Measurements from ENCODE around the gene PIEZO2. TPM values are rescaled to one million over a fixed set of nuclear protein-coding genes. Genes with fewer than 3 reads are reported as not detected.

Gene PIEZO2
- total RNA-seq, 1 experiment from 2014 or later: 10.7 TPM

DNA sequence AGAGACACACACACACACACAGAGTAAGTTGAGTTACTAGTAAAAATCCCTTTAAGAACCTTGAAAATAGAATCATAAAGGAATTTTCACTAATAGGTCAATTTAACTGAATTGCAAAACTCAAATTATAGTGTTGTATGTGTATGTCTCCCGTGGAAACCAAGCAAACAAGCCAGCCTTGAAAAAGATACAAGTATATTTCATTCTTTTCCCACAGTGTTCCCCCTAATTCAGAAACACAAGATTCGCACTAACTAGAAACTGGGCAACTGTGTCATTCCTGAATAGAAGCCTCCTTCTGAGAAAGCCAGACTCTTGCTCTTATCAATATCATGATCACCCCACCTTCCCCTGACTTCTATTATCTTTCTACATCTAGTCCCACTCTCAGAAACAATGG is 229.5 kb downstream of the PIEZO2 start (continued):
- TF ChIP-seq HMGXB4 (CRISPR knock-in tag; IDR thresholded peaks at IDR 0.05) (no peak), NR3C1 (CRISPR knock-in tag; conservative IDR thresholded peaks at IDR 0.05; ENCODE audit: low read depth) (no peak)

DNA sequence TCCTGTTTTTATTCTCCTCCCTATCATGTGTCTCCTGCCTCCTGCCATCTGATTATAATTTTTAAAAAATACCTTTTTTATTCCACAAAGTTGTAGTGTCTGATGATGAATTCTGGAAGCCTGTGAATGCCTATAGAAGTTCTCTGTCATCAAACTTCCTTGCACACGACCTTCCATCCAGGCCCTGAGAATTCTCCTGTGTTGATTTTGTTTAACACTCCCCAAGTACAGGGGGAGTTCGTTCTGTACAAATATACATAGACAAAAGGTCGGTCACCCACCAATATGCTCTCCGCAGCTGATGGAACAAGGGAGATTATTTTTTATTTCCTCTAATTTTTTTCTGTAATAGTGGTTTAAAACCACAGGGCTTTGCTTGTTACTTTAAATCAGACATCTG is 232.5 kb downstream of the PIEZO2 start:
- Mint-ChIP-seq H3K27me3 (ENCODE audit: low read depth) (no peaks in the 10 kb centered on the region), H3K36me3 (peaks cover 21% of the 10 kb centered on the region), H3K4me3 (no peak overlapping the region), H3K27ac (no peak overlapping the region), H3K4me1 (peaks cover 14% of the 10 kb centered on the region), H3K9me3 (peaks cover 24% of the 10 kb centered on the region)
- no peak for DNase-seq (ENCODE audit: low spot score)
- ChIA-PET CTCF (no interaction called here), POLR2A (no interaction called here)
- TF ChIP-seq ESRRA (CRISPR knock-in tag; IDR thresholded peaks at IDR 0.05; ENCODE audit: borderline replicate concordance) (no peak), NR1H2 (CRISPR knock-in tag; IDR thresholded peaks at IDR 0.05) (no peak), KAT7 (CRISPR knock-in tag; IDR thresholded peaks at IDR 0.05; ENCODE audit: borderline replicate concordance) (no peak), ATF3 (CRISPR knock-in tag; conservative IDR thresholded peaks at IDR 0.05) (no peak), MYBL2 (CRISPR knock-in tag; IDR thresholded peaks at IDR 0.05) (no peak), AFF4 (CRISPR knock-in tag; IDR thresholded peaks at IDR 0.05; ENCODE audit: borderline replicate concordance) (no peak), ATF2 (CRISPR knock-in tag; IDR thresholded peaks at IDR 0.05; ENCODE audit: borderline replicate concordance, low read depth) (no peak), ERG (CRISPR knock-in tag; IDR thresholded peaks at IDR 0.05) (no peak), STAT6 (CRISPR knock-in tag; conservative IDR thresholded peaks at IDR 0.05; ENCODE audit: low read depth) (no peak), RELA (CRISPR knock-in tag; IDR thresholded peaks at IDR 0.05; ENCODE audit: borderline replicate concordance) (no peak), ZBTB43 (CRISPR knock-in tag; IDR thresholded peaks at IDR 0.05) (no peak), ZNF219 (CRISPR knock-in tag; IDR thresholded peaks at IDR 0.05; ENCODE audit: borderline replicate concordance) (no peak), ZNF396 (CRISPR knock-in tag; IDR thresholded peaks at IDR 0.05; ENCODE audit: borderline replicate concordance) (no peak), TEAD4 (CRISPR knock-in tag; IDR thresholded peaks at IDR 0.05) (no peak), NR3C1 (CRISPR knock-in tag; conservative IDR thresholded peaks at IDR 0.05; ENCODE audit: low read depth) (no peak), EMX1 (CRISPR knock-in tag; IDR thresholded peaks at IDR 0.05) (no peak), CREB1 (CRISPR knock-in tag; IDR thresholded peaks at IDR 0.05) (no peak), CTCF (IDR thresholded peaks at IDR 0.05) (no peak), ZNF121 (CRISPR knock-in tag; IDR thresholded peaks at IDR 0.05) (no peak)
- no peak for ATAC-seq
